ENCODE results near the gene TPCN1.
"Not testable (repeated sequence)": the region's sequence is repeated elsewhere in the genome, so short reads cannot be mapped to it uniquely, and the experiment has no call there.

Gene TPCN1

GRCh38 chr12:113196990-113197389 is 24.3 kb upstream of the TPCN1 start:
- ATAC-seq (peak; percentile 94), DNase-seq (peak; percentile 59)

GRCh38 chr12:113197518-113198077 is 23.7 kb upstream of the TPCN1 start:
- no peak for DNase-seq

GRCh38 chr12:113198296-113198695 is 23.0 kb upstream of the TPCN1 start:
- DNase-seq (no peak), ATAC-seq (no peak)

More at GRCh38 chr12:113197518-113198077, 23.7 kb upstream of the TPCN1 start:
- no peak for ATAC-seq

- ATAC-seq (no peak), DNase-seq (no peak)
These were observed 21.1 kb upstream of the TPCN1 start for GRCh38 chr12:113200021-113200797.

GRCh38 chr12:113201187-113202177 is 19.8 kb upstream of the TPCN1 start:
- ATAC-seq: no peak
- no peak for DNase-seq

- ATAC-seq: no peak
- DNase-seq: no peak
These were observed 18.8 kb upstream of the TPCN1 start for GRCh38 chr12:113202300-113203075.

GRCh38 chr12:113203852-113204760 is 17.2 kb upstream of the TPCN1 start:
- no peak for DNase-seq

GRCh38 chr12:113204804-113205203 is 16.5 kb upstream of the TPCN1 start:
- no peak for DNase-seq

More at GRCh38 chr12:113203852-113204760, 17.2 kb upstream of the TPCN1 start:
- ATAC-seq: no peak

GRCh38 chr12:113206802-113207201 is 14.5 kb upstream of the TPCN1 start:
- ATAC-seq, DNase-seq: not testable (repeated sequence)

More at GRCh38 chr12:113204804-113205203, 16.5 kb upstream of the TPCN1 start:
- no peak for ATAC-seq

GRCh38 chr12:113207613-113208040 is 13.6 kb upstream of the TPCN1 start:
- no peak for DNase-seq
- no peak for ATAC-seq

GRCh38 chr12:113208041-113208934 is 13.0 kb upstream of the TPCN1 start:
- ATAC-seq: peak; percentile 89
- DNase-seq: peak; percentile 71

GRCh38 chr12:113211160-113211559 is 10.1 kb upstream of the TPCN1 start:
- DNase-seq: no peak

GRCh38 chr12:113214895-113215400 is 6.3 kb upstream of the TPCN1 start:
- DNase-seq: peak; percentile 14

More at GRCh38 chr12:113211160-113211559, 10.1 kb upstream of the TPCN1 start:
- no peak for ATAC-seq

GRCh38 chr12:113216027-113216426 is 5.2 kb upstream of the TPCN1 start:
- ATAC-seq (no peak), DNase-seq (no peak)

More at GRCh38 chr12:113214895-113215400, 6.3 kb upstream of the TPCN1 start:
- peak; percentile 52 for ATAC-seq

- DNase-seq (no peak), ATAC-seq (no peak)
These were observed 577 bp upstream of the TPCN1 start for GRCh38 chr12:113220593-113221180.

GRCh38 chr12:113221997-113222729 is 899 bp downstream of the TPCN1 start:
- peak; percentile 45 for DNase-seq
- ATAC-seq: peak; percentile 5

- peak; percentile 21 for DNase-seq
- no peak for ATAC-seq
These were observed 1.7 kb downstream of the TPCN1 start for GRCh38 chr12:113222730-113223531.
